22Rv1 (cell line): Measurements from ENCODE around the gene MED25.

Experiments
- H3K27ac ChIP-seq: fragments of 450-650 bp; 2 replicates; pipeline ENCODE4 v1.5.1; 2017
- ZFX ChIP-seq: fragments of 450-650 bp; IDR thresholded peaks from 2 replicates; pipeline ENCODE4 v1.6.1; 2017; ENCODE audit warnings: antibody characterized with exemption, borderline replicate concordance
- TF ChIP-seq, protein P1 (sequence below): fragments of 450-650 bp; IDR thresholded peaks from 2 replicates; pipeline ENCODE4 v1.5.1; 2017; ENCODE audit warnings: mild to moderate bottlenecking

Gene MED25

GRCh38 chr19:49860336-49861102, 42.4 kb downstream of the MED25 start:
- peak overlapping the region; percentile 96 for H3K27ac ChIP-seq
- TF ChIP-seq, protein P1, sequence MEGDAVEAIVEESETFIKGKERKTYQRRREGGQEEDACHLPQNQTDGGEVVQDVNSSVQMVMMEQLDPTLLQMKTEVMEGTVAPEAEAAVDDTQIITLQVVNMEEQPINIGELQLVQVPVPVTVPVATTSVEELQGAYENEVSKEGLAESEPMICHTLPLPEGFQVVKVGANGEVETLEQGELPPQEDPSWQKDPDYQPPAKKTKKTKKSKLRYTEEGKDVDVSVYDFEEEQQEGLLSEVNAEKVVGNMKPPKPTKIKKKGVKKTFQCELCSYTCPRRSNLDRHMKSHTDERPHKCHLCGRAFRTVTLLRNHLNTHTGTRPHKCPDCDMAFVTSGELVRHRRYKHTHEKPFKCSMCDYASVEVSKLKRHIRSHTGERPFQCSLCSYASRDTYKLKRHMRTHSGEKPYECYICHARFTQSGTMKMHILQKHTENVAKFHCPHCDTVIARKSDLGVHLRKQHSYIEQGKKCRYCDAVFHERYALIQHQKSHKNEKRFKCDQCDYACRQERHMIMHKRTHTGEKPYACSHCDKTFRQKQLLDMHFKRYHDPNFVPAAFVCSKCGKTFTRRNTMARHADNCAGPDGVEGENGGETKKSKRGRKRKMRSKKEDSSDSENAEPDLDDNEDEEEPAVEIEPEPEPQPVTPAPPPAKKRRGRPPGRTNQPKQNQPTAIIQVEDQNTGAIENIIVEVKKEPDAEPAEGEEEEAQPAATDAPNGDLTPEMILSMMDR = no peak
- TF ChIP-seq ZFX = no peak

- TF ChIP-seq, protein P1 = no peak
- no peak for TF ChIP-seq ZFX
- H3K27ac ChIP-seq = peak overlapping the region; percentile 96
These were observed 43.0 kb downstream of the MED25 start for GRCh38 chr19:49861107-49861506.

DNA sequence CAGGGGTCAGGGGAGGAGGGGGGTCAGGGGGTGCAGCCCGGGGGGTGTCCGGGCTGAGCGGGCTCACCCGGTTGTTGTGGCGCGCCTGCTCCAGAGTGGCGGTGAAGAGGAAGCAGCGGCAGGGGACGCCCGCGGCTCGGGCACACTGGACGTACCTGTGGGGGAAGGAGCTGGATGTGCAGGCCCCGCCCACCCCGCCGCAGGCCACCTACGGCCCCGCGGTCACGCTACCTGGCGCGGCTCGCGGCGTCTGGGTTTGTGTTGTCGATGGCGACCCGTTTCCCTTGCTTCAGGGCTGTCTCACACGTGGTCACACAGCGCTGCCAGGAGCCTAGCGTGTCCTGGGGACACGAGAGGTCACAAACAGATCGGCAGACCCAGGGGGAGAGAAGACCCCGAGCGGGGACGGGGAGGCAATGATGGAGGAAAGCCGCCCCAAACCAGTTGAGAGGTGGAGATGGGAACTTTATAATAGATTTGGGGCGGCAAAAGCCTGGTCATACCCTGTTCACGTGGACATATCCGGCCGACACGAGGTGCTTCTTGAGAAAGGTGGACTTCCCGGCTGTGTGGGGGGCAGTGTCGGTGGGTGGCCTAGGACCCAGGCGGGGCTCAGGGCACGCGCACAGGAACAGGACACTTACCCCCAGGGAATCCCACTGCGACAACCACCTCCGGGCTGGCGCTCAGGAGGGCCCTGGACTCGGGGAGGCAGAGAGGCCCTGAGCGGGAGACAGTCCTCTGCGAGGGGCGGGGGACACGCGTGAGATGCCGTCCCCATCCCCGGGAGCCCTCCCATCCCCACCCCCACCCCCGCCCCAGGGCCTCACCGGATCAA, 43.7 kb downstream of the MED25 start:
- peak overlapping the region; percentile 96 for H3K27ac ChIP-seq
- TF ChIP-seq, protein P1 = peak; percentile 51
- TF ChIP-seq ZFX = no peak

- TF ChIP-seq, protein P1 = peak; percentile 56
- no peak for TF ChIP-seq ZFX
- peak overlapping the region; percentile 96 for H3K27ac ChIP-seq
These were observed 44.5 kb downstream of the MED25 start for GRCh38 chr19:49862391-49863253.

- peak overlapping the region; percentile 96 for H3K27ac ChIP-seq
- TF ChIP-seq, protein P1 = no peak; the same call in 1 of the 2 replicates
- TF ChIP-seq ZFX = no peak
These were observed 45.3 kb downstream of the MED25 start for GRCh38 chr19:49863254-49863934.

DNA sequence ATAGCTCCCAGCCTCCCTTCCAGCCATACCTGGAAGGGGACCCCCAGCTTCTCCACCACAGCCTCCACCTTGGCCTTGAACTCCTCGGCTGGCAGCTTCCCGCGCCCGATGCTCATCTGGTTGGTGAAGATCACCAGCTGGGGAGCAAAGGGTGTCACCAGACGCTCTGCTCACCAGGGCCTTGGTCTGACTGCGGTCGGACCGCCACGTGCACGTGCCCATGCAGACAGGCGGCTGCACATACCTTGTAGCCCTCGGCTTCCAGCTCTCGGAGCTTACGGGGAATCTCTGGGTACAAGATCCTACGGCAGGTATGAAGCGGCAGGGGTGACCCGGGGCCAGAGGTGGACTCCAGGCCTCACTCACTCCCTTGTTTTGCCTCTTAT, 45.8 kb downstream of the MED25 start:
- TF ChIP-seq ZFX = no peak
- TF ChIP-seq, protein P1 = no peak
- H3K27ac ChIP-seq = peak overlapping the region; percentile 96
